ENCODE measurements around the gene CTNND2.

CTNND2 gene

DNA sequence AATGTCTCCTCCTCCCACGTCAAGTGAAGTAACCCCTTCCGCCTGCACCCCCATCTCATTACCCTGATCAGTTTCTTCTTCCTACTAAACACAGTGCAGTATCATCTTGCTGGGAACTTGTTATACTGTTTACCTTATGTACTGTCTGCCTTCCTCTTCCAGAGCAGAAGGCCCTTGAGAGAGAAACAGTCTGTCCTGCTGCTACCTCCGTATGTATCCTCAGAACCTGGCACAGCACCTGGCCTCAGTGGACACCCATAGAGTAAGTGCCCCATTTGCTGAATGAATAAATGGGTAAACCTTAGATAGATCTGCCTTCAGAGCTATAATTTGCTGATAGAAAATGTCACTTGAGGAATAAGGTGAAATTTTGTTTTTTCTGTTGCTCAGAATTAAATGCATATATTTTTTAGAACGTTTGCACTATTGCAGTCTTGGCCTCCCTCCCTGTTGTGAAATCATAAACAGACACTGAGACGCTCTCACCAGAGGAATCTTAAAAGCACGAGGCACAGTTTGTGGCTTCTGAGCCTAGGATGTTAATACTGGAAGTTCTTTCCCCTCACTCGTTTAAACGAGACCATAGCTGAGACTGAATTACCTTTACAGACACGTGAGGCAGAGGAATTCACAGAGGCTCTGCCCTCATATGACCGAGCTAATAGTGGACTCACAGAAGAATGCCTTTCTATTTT is 920.1 kb downstream of the CTNND2 start:
- DNase-seq (ENCODE audit: low spot score) = no peak

DNA sequence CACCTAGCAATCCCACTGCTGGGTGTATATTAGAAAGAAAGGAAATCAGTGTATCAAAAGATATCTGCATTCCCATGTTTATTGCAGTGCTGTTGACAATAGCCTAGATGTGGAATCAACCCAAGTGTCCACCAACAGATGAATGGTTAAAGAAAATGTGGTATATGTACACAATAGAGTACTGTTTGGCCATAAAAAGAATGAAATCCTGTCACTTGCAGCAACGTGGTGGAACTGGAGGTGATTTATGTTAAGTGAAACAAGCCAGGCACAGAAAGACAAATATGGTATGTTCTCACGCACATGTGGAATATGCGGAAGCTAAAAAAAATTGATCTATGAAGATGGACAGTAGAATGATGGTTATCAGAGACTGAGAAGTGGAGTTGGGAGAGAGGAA is 921.6 kb downstream of the CTNND2 start:
- DNase-seq (ENCODE audit: low spot score) = no peak

DNA sequence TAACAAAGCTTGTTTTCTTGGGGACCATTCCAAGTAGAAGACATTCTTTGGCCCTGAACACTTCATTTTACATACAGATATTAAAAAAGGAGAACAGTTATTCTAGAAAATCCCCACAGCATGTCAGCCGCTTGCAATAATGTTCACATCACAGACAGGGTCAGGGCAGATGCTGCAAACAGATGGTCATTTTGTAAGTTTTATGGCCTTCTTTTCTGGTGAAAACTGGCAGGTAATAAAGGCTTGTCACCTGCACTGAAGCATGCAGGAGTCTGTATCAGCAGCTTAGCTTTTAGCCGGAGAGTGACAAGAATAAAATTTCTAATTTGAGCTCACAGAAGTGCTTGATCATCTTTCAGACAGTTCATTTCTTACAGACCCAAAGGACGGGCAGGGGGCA is 922.3 kb downstream of the CTNND2 start:
- DNase-seq (ENCODE audit: low spot score) = no peak

DNA sequence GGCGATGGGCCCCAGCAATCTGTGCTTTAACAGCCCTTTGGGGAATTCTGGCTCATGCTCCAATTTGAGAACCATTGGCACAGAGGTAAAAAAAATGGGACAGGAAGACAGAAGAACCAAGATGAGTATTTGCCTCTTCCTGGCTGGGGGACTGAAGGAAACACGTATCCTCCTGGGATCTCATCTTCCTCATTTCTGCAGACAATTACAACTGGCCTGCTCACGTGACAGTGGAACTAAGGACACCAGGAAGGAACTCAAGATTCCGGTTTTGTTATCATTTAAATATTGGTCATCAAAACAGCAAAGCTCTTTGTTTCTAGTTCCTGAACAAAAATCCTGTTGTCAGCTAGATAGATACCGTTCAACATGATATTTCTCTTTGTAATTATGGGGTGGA is 927.2 kb downstream of the CTNND2 start:
- no peak for DNase-seq (ENCODE audit: low spot score)

DNA sequence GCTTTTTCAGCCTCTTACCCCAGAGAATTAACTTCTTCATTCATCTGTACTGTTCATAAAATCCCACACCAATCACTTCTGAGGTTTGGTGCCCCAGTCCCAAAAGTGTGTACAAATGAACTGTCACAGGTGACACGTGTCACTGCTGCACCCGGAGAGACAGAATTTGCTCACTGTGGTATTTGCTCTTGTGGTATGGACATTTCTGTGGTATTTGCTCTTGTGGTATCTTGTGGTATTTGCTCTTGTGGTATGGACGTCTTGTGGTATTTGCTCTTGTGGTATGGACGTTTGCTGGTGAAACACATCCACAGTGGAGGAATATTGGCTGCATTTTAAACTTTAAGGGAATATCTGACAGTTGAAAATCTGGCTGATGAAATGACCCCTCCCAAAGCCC is 928.3 kb downstream of the CTNND2 start:
- DNase-seq (ENCODE audit: low spot score) = no peak

DNA sequence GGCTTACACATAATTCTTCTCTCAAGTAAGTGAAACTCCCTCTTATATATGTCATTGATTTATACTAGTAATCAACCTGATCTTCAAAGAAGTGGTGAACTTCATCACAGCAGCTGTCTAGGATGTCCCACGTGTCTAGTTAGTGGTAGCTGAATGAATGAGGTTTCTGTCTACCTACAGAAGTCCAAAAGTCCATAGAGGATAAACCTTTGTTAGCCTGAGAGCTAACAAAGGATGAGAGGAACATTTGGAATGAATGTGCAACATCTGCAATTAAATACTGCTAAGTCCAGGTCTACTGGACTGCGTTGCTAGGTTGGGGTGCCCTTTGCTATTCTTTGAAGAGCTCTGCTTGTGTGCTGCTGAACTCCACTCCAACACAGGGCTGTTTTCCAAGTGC is 929.4 kb downstream of the CTNND2 start:
- no peak for DNase-seq (ENCODE audit: low spot score)

DNA sequence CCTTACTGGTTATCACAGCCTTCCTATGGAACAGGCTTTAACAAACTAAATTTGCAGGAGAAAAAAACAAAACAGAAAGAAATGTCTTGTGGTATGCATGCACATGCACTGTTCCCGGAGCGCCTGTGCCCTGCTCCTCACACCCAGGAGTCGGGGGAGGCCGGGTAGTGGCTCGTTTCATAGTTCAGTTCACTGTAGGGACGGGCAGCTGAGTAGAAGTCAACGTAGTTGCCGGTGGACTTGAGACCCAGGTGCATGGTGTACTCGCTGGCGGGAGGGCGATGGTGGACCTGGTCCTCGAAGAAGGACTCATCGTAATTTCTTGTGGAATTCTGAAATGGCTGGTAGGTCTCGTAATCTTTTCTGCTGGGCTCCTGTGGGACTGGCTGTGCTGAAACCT is 930.9 kb downstream of the CTNND2 start:
- DNase-seq (ENCODE audit: low spot score) = no peak

DNA sequence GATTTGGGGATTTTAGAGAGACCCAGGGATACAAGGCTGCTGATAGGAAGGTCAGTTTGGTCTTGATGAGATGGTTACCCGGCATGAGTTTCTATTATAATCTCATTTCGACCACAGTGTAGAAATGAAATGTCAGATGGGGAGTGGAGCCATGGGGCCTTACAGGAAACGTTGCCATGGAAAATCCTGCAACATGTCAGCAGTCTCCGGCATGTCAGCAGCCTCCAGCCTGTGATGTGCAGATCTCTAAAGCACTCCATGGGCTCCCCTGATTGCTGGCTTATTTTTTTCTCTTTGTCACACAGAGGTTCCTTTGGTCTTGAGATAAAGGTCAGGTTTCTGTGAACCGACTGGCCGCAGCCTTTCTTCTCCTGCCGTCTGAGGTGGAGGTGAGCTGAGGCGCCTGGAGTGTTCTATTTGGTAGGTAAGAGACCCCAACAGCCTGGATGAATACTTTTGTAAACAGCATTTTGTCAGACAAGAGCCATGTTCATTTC is 934.5 kb downstream of the CTNND2 start:
- no peak for DNase-seq (ENCODE audit: low spot score)

DNA sequence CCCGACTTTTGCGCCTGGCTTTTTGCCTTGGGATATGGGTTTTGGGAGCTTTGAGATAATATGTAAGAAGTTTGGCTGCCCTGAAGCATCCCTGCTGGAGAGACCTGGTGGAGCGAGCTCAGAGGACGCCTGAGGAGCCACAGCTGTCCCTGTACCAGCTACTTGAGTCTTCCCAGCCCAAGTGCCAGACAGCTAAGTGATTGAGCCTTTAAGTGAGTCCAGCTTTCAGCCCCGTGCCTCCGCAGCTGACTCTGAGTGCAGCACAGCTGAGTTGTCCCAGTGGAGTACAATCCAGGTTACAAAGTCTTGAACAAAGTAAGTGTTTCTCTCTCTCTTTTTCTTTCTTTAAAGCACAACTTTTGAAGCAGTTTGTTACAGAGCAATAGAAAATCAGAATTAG is 939.4 kb downstream of the CTNND2 start:
- no peak for DNase-seq (ENCODE audit: low spot score)

DNA sequence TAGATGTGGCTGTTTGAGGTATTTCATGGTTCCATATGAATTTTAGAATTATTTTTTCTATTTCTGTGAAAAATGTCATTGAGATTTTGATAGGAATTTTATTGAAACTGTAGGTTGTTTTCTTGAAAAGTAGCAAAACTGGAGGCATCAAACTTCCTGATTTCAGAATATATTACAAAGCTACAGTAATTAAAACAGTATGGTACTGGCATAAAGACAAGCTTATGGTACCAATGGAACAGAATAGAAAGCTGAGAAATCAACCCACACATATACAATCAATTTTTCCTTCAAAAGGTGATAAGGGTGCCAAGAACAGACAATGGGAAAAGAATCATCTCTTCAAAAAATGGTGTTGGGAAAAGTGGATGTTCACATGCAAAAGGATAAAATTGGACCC is 945.5 kb downstream of the CTNND2 start:
- DNase-seq (ENCODE audit: low spot score) = no peak

DNA sequence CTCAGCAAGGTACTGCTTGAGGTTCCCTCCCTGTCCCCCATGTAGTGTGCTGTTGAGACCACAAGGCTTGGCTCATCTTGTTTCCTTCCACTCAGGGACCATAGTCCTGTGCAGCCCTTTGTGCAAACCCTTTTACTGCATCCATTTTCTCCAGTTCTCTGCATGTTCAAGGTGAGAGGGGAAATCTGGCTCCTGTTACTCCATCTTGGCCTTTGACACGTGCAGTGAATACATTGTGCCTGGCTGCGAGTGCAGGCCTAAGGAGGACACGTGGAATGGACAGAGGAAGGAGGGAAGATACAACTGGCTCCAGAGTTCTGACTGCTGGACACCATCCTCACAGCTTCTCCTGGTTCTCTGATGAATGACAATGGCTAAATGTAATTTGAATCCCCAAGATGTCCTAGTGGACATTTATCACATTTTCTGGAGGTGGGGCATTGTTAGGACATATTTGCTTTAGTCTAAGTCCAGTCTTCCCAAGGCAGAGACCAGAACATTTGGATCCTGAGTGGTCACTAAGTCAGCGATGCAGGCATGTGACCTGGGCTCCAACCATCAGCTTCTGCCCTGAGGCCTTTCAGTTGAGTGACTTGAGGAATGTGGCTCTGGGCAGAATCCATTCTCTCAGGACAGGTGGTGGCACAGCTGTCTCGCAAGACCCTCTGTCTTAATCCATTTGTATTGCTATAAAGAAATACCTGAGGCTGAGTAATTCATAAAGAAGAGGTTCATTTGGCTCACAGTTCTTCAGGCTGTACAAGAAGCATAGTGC is 954.2 kb downstream of the CTNND2 start:
- DNase-seq (ENCODE audit: low spot score) = no peak

DNA sequence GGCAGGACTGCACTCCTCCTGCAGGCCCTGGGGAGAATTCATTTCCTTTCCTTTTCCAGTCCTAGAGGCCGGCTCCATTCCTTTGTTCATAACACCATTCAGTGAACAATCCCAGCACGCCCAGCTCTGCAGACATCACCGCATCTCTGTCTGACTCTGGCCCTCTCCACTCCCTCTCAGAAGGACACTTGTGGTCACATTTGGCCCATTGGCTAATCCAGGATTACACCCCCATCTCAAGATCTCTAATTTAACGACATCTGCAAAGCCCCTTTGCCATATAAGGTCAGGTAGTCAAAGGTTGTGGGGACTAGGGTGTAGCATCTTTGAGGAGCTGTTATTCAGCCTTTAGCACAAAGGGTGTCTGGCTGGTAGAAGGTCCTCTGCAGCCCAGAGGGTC is 958.2 kb downstream of the CTNND2 start:
- DNase-seq (ENCODE audit: low spot score) = no peak

DNA sequence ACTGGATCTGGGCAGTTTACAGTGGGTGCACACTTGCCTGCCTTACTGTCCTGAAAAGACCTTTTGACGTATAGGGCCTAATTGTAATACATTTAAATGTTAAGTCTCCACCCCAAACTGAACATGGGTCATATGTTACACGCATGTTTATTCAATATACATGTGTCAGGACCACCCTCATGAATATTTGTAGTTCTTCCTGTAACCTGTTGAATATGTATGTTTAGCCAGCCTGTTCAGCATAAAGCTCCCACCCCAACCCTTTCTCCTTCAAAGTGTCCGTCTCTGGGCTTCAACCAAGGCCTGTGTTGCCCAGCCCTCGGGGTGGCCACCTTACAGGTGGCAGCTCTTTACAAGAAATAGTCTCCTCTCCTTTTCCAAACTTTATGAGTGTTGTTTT is 962.3 kb downstream of the CTNND2 start:
- DNase-seq (ENCODE audit: low spot score) = no peak

DNA sequence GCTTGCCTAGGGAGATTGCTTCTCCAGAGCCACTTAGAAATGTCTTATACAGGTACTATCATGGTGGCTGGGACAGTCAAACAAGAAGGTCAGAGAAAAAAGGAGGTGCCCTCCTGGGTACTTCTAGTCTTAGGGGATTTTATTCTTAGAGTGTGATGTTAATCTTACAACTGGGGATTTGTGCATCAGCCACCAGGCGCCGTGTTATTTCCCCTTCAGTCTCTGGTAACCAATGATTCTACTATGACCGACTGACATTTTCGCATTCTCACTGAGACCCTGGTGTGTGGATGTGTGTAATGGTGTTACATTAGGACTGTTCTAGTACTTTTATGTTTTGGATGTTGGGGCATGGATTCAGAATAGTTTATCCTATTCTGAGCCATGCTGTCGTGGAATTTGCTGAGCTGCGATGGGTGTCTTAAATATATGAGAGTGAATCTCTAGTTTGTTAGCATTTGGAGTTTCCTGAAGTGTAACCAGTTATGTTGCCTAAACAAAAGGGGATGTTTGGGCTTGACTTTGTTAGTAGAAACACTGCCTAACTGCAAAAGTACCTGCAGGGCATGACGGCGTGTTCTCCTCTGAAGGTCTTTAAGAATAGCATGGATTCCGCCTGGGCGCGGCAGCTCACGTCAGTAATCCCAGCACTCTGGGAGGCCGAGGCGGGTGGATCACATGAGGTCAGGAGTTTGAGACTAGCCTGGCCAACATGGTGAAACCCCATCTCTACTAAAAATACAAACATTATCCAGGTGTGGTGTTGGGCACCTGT is 968.0 kb downstream of the CTNND2 start:
- no peak for DNase-seq (ENCODE audit: low spot score)

DNA sequence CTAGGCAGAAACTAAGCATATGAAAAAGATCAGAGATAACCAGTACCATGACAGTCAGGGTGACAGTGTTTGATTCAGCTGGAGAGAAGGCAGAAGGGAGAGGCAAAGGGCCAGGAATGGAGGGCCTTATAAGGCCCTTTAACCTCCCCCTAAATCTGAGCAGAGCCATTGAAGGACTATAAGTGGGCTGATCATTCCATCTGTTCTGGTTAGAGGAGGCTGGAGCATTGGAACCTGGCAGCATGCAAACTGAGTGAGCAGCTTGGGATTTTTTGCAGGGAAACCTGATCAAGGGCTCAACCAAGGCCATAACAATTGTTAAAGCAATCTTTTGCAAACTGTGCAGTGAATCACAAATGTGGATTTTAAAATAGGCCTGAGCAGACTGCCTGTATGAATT is 968.7 kb downstream of the CTNND2 start:
- DNase-seq (ENCODE audit: low spot score) = no peak

DNA sequence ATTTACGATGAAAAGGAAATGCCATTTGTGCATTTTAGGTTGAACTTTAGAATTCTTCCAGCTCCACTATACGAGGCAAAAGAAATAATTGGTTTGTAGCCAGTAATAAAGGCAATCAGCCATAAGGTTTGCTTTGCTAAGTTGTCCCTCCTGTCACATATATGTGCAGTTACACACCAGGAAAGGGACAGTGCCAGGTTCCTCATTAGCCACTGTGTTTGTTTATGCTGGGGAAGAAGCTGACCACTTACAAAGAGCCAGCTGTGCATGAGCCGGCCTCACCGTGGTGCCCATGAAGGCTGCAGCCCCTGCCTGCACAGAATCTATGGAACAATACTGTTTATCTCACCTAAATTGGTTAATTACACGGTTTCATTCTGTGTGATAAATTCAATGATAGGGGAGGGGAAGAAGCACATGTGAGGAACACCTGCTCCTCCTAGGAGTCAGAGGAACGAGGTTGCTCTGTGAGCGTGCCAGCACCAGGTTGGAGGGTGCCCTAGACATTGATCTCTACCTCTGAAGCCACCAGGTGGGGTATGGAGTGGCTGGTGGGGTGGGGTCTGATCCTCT is 969.4 kb downstream of the CTNND2 start:
- no peak for DNase-seq (ENCODE audit: low spot score)

DNA sequence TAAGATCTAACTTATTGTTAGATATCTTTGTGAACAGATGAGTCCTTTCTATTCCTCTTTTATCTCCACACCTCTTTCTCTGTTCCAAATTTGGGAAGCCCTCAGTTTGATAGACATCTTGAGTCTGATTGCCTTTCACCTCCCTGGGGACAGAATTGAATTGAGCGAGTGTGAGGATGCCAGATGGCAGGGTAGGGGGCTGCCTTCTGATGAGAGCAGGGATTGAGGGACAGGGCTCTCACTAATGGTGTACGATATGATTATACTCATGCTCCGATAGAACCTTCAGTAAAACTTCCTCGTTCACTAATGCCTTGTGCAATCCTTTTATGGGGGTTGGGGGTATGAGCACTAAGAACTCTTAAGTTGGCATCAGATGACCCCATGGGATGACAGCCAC is 971.1 kb downstream of the CTNND2 start:
- no peak for DNase-seq (ENCODE audit: low spot score)

DNA sequence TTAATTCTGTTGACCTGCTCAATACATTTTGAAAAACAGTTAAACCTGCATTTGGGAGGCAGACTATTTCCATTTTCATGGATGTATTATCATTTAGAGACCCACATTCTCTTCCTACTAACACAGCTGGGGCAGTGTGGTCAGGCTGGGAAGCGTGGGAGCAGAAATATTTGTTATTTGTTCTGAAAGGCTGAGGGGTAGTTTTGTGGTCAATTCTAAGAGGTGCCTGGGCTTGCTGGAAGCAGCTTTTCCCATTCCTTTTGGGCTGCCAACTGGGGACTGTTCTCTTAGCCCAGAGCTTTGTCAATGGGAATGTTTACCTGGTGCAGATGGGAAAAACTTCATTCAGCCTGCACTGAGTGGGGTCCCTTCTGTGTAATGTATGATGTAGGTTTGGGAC is 971.8 kb downstream of the CTNND2 start:
- no peak for DNase-seq (ENCODE audit: low spot score)

DNA sequence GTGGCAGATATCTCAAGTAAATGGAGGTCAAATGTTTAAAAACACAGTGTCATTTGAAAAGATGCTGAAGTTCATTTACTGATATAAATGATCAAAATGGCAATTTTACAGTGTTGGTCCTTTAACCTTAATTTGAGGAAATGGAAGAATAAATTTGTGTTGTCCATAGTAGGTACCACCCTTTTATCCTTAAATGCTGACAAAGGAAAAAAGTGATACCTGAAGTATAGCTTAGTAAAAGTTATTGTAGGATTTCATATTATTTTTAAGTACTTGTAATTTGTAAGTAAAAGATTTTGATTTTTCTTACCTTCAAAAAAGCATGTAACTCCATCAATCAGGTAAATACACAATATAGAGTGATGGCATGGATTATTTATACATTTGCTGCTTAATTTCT is 976.6 kb downstream of the CTNND2 start:
- no peak for DNase-seq (ENCODE audit: low spot score)

DNA sequence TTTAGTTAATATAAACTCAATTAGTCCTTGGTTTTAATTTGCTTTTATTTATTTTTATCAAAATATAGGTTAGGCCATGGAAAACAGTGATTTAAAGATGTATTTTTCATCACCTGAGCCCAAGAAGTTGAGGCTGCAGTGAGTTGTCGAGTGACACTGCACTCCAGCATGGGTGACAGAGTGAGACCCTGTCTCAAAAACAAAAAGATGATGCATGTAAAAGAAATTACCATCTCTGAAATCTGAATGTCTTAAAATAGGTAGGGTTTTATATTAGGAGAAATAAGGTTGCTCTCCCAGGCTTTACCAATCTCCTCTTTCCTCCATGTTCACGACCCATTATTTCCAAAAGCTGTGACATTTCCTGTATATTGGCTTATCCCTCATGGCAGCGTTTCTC is 980.9 kb downstream of the CTNND2 start:
- no peak for DNase-seq (ENCODE audit: low spot score)
